NB4 (cell line): ENCODE data around the gene LRRC61.

Experiments
- DNase-seq: peaks from one replicate; pipeline ENCODE4 v3.0.0; 2010; ENCODE audit warnings: low read depth
- H3K4me3 ChIP-seq: one replicate; pipeline ENCODE4 v1.5.1; 2011; ENCODE audit warnings: mild to moderate bottlenecking, low read depth, low read length, moderate library complexity
- MYC ChIP-seq: IDR thresholded peaks from 2 replicates; pipeline ENCODE4 v1.6.1; 2011; ENCODE audit warnings: low read depth, low read length
- POLR2A ChIP-seq: IDR thresholded peaks from 2 replicates; pipeline ENCODE4 v1.6.1; 2011; ENCODE audit warnings: mild to moderate bottlenecking; ENCODE audit not compliant: insufficient read length; ENCODE audit errors: extremely low read depth
- TF ChIP-seq, protein P1 (sequence below): IDR thresholded peaks from one replicate; pipeline ENCODE4 v1.5.1; 2012; ENCODE audit warnings: low read depth, low read length
- TF ChIP-seq, protein P2 (sequence below): IDR thresholded peaks from 2 replicates; pipeline ENCODE4 v1.6.1; 2011; ENCODE audit warnings: low read depth, low read length

Gene LRRC61

DNA sequence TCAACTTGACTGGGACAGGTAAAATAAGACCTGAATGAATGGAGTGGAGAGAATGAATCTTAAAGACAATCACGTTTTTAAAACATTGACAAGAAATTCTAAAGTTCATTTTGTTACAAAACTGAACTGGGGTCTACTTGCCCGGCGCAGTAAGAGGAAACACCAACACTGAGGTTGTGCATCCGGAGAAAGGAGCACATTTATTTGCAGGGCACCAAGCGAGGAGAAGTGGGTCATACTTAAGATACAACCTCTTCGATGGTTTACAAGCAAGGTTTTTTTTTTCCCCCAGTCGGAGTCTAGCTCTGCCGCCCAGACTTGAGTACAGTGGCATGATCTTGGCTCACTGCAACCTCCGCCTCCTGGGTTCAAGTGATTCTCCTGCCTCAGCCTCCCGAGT, 42.0 kb downstream of the LRRC61 start:
- no peak for TF ChIP-seq POLR2A
- TF ChIP-seq, protein P1, sequence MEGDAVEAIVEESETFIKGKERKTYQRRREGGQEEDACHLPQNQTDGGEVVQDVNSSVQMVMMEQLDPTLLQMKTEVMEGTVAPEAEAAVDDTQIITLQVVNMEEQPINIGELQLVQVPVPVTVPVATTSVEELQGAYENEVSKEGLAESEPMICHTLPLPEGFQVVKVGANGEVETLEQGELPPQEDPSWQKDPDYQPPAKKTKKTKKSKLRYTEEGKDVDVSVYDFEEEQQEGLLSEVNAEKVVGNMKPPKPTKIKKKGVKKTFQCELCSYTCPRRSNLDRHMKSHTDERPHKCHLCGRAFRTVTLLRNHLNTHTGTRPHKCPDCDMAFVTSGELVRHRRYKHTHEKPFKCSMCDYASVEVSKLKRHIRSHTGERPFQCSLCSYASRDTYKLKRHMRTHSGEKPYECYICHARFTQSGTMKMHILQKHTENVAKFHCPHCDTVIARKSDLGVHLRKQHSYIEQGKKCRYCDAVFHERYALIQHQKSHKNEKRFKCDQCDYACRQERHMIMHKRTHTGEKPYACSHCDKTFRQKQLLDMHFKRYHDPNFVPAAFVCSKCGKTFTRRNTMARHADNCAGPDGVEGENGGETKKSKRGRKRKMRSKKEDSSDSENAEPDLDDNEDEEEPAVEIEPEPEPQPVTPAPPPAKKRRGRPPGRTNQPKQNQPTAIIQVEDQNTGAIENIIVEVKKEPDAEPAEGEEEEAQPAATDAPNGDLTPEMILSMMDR = no peak
- no peak for TF ChIP-seq MYC
- TF ChIP-seq, protein P2, sequence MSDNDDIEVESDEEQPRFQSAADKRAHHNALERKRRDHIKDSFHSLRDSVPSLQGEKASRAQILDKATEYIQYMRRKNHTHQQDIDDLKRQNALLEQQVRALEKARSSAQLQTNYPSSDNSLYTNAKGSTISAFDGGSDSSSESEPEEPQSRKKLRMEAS = no peak
- no peak overlapping the region for H3K4me3 ChIP-seq
- no peak for DNase-seq

DNA sequence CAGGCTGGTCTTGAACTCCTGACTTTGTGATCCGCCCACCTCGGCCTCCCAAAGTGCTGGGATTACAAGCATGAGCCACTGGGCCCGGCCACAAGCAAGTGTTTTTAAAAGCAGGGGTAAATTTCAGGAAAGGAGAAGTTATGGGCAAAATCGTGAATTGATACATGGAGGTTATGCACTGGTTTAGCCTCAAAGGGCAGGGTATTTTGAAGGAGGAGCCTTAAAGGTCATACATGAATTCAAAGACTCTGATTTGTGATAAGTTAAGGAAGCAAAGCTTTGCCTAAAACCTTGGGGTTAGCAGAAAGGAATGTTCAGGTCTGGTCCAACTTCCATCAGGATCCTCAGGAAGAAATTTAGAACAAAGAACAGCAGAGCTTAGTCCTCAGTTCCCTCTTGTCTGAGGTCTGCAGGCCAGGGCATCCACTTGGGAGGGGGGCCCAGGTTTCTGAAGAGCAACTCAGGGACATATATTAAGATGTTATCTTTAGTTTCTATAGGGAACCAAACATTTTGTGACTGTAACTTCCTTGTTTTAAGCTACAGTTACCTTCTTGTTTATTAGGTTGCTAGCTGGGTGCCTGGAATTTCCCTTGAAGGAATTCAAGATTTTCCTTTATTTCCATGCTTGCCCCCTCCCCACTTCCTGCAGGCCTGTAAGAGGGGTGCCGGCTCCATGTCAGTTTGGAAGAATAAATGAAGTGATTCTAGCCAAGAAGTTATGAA, 42.7 kb downstream of the LRRC61 start:
- TF ChIP-seq, protein P1 = no peak
- TF ChIP-seq POLR2A (no peak), MYC (no peak)
- no peak overlapping the region for H3K4me3 ChIP-seq
- DNase-seq = peak; percentile 84

DNA sequence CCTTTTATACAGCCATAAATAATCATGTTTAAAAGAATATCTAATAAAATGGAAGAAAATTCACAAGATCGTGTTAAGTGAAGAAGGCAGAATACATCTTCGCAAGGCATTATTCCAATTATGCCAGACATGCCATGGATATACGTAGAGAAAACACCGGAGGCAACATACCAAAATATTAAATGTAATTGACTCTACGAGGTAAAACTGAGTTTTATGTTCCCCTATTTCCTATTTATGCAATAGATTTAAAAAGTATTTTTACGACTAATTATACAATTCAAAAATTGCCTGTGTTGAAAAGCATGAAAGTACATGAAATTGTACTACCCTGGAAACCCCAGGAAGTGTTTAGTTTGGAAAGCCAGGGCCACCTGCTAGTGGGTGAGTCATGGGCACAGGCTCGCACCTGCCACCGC, 44.5 kb downstream of the LRRC61 start:
- DNase-seq = no peak
- H3K4me3 ChIP-seq = peak overlapping the region; percentile 86
- TF ChIP-seq POLR2A (no peak), MYC (no peak)
- TF ChIP-seq, protein P1 = no peak
- TF ChIP-seq, protein P2 = no peak

DNA sequence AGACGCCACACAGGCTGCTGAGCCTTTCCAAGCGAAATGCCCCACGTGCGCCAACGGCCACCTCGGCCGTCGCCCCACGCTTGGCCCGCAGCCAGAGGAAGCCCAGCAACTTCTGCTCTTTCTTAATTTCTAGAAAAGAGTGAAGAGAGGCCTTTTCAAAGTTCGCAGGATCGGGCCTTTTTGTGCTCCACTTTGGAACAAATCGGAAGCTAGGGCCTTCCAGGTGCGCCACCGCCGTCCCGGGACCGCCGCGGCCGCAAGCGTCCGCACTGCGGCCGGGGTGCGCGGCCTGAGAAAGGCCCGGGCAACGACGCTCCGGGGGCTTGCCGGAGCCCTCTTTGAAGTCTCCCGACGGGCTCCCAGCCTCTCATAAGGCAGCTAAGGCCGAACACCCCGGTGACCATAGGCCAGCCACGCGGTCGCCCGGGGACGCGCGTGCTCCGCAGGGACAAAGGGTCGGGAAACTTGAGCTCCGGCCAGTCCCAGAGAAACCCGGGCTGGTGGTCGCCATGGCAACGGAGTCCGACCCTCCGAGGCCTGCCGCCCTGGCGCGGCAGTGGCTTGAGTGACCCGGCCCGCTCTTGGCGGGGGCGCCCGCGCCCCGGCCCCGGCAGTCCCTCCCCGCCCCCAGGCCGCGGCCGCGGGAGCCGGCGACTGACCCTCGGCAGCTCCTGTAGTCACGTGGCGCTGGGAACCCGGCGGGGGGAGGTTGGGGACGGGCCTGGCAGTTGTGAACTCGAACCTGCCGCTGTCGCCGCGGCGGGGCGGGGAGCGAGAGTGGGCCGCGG, 45.1 kb downstream of the LRRC61 start, which contains the start of gene REPIN1:
Gene REPIN1 (plus strand): TSS at position 727 of the 788 bp plus-strand sequence. CDS start 890 bp downstream, outside the sequence.
- H3K4me3 ChIP-seq = peak within 1 kb of the TSS; percentile 86
- DNase-seq = peak; percentile 95
- peak; percentile 52 for TF ChIP-seq POLR2A
- TF ChIP-seq MYC = peak; percentile 99
- TF ChIP-seq, protein P2 = peak; percentile 99
- TF ChIP-seq, protein P1 = no peak

DNA sequence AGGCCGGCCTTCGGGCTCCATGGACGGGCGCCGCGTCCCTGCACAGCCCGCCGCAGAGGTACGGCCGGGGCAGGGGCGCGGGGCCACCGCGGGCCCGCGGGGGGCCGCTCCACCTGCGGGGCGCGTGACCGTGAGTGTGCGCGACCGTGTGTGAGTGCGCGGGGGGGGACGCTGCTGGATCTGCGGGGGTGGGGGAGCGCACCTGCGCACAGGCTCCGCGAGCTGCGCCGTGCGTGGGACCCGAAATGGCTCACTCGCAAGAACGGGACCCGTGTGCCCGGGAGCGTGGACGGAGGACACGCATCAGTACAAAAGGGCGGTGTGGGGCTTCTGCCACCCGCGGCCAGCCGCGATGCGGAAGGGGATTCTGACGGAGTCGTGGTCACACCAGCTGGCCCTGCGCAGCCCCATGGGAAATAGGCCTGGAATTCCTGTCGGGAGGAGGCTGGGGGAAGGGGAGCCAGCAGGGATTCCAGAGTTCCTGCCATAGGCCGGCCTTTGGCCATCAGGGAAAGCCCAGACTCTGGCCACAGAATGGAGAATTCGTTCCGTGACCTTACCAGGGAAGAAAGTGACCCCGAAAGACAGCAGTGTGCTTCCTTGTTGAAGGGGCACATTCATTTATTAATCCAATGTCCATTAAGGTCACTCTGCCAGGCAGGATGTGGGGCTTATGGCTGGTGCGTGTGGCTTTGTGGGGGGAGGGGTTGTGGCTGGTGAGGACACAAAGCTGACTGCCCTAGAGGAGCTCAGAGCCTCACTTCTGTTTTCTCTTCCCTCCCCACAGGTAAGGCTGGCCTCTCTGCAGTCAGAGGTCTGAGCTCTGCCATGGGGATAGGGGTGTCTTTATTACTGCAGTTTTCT, 46.0 kb downstream of the LRRC61 start:
- peak; percentile 88 for DNase-seq
- TF ChIP-seq POLR2A (peak; percentile 21), MYC (peak; percentile 83)
- TF ChIP-seq, protein P1 = no peak
- TF ChIP-seq, protein P2 = peak; percentile 61; the same call in 1 of the 2 replicates
- H3K4me3 ChIP-seq = peak overlapping the region; percentile 86
